CD14-positive monocyte (primary cell): ENCODE measurements around the gene PLK5. TPM values are rescaled to one million over a fixed set of nuclear protein-coding genes. Genes with fewer than 3 reads are reported as not detected.

Experiments used
- DNase-seq, 3 donors: peaks; one replicate each; pipeline ENCODE4 v3.0.0-alpha.2; 2011 to 2022
- H2AFZ ChIP-seq: 2 replicates; pipeline ENCODE4 v1.6.0; 2012; ENCODE audit warnings: mild to moderate bottlenecking, low read depth, low read length, inconsistent platforms; ENCODE audit not compliant: insufficient read depth, poor library complexity, severe bottlenecking
- H3K27ac ChIP-seq, 2 donors: 1 replicate in 1 of 2; 2 replicates in 1 of 2; pipeline ENCODE4 v1.5.1; 2012 to 2013; ENCODE audit warnings: low read length in 2 of 2, control low read depth in 1 of 2, inconsistent platforms in 1 of 2, low read depth in 1 of 2, mild to moderate bottlenecking in 1 of 2
- H3K27me3 ChIP-seq, 2 donors: one replicate each; pipeline versions ENCODE4 v1.6.0 to v1.6.1; 2011 to 2013; ENCODE audit warnings: low read length in 2 of 2; ENCODE audit not compliant: control insufficient read depth in 2 of 2, insufficient read depth in 2 of 2
- H3K36me3 ChIP-seq, 2 donors: replicated peaks in 1 of 2; 1 replicate in 1 of 2; 2 replicates in 1 of 2; pipeline versions ENCODE4 v1.5.1 to v1.6.1; 2012 to 2013; ENCODE audit warnings: low read length in 2 of 2, control low read depth in 1 of 2, inconsistent platforms in 1 of 2, mild to moderate bottlenecking in 1 of 2; ENCODE audit not compliant: insufficient read depth in 2 of 2, control insufficient read depth in 1 of 2
- H3K4me1 ChIP-seq, 2 donors: 1 replicate in 1 of 2; 2 replicates in 1 of 2; pipeline versions ENCODE4 v1.5.1 to v1.6.1; 2012 to 2013; ENCODE audit warnings: low read length in 2 of 2, control low read depth in 1 of 2, inconsistent platforms in 1 of 2, mild to moderate bottlenecking in 1 of 2, moderate library complexity in 1 of 2; ENCODE audit not compliant: insufficient read depth in 2 of 2, control insufficient read depth in 1 of 2
- H3K4me2 ChIP-seq: replicated peaks from 2 replicates; pipeline ENCODE3; 2012; ENCODE audit warnings: low read length, moderate library complexity, mild to moderate bottlenecking; ENCODE audit not compliant: poor library complexity, severe bottlenecking; ENCODE audit errors: extremely low read depth
- H3K4me3 ChIP-seq, 3 experiments: fragments of 200-600 bp in 1 of 3; sonication (generic) in 1 of 3; replicated peaks in 1 of 3; 1 replicate in 2 of 3; 2 replicates in 1 of 3; pipeline ENCODE4 v1.5.1; 2011 to 2013; ENCODE audit warnings: low read length in 3 of 3, mild to moderate bottlenecking in 3 of 3, control low read depth in 2 of 3, low read depth in 2 of 3, inconsistent platforms in 1 of 3, moderate library complexity in 1 of 3
- H3K79me2 ChIP-seq: 2 replicates; pipeline ENCODE4 v1.6.0; 2012; ENCODE audit warnings: mild to moderate bottlenecking, control low read depth, inconsistent platforms, low read length, moderate library complexity; ENCODE audit not compliant: insufficient read depth
- H3K9ac ChIP-seq: 2 replicates; pipeline ENCODE4 v1.6.0; 2017; ENCODE audit warnings: low read length, mild to moderate bottlenecking; ENCODE audit not compliant: insufficient read depth, poor library complexity, severe bottlenecking
- H3K9me3 ChIP-seq, 2 donors: replicated peaks in 1 of 2; 1 replicate in 1 of 2; 2 replicates in 1 of 2; pipeline versions ENCODE4 v1.5.1 to v1.6.1; 2012 to 2013; ENCODE audit warnings: low read length in 2 of 2, control low read depth in 1 of 2; ENCODE audit not compliant: control insufficient read depth in 1 of 2, insufficient read depth in 1 of 2
- H4K20me1 ChIP-seq: 2 replicates; pipeline ENCODE4 v1.6.0; 2012; ENCODE audit warnings: mild to moderate bottlenecking, low read length, control low read depth, moderate library complexity; ENCODE audit not compliant: insufficient read depth
- H3K27ac Mint-ChIP-seq, 7 donors: one replicate each; pipeline ENCODE4 v1.8.0; 2020; ENCODE audit warnings: mild to moderate bottlenecking in 7 of 7, mixed read lengths in 7 of 7, moderate library complexity in 6 of 7, inconsistent platforms in 2 of 7
- H3K27me3 Mint-ChIP-seq, 3 donors: one replicate each; pipeline ENCODE4 v1.8.0; 2021 to 2022; ENCODE audit warnings: low read depth in 3 of 3, mild to moderate bottlenecking in 3 of 3, mixed read lengths in 3 of 3, moderate library complexity in 3 of 3, inconsistent platforms in 1 of 3
- H3K36me3 Mint-ChIP-seq, 2 donors: one replicate each; pipeline ENCODE4 v1.8.0; 2020; ENCODE audit warnings: mixed read lengths in 2 of 2, inconsistent platforms in 1 of 2, mild to moderate bottlenecking in 1 of 2
- H3K4me1 Mint-ChIP-seq: one replicate; pipeline ENCODE4 v1.8.0; 2020; ENCODE audit warnings: mild to moderate bottlenecking, mixed read lengths
- H3K4me3 Mint-ChIP-seq, 2 donors: one replicate each; pipeline ENCODE4 v1.8.0; 2020; ENCODE audit warnings: mild to moderate bottlenecking in 2 of 2, mixed read lengths in 2 of 2, moderate library complexity in 1 of 2
- H3K9me3 Mint-ChIP-seq, 7 donors: one replicate each; pipeline ENCODE4 v1.8.0; 2020 to 2022; ENCODE audit warnings: mixed read lengths in 7 of 7, mild to moderate bottlenecking in 6 of 7, moderate library complexity in 6 of 7, inconsistent platforms in 2 of 7
- WGBS: methylation state at CpG from one replicate; pipeline ENCODE4 v1.1.5; 2013; ENCODE audit warnings: missing lambda C conversion rate; ENCODE audit not compliant: insufficient coverage; 5-methylcytosine and 5-hydroxymethylcytosine counted together
- intact Hi-C, 2 donors: fragments of 100-400 bp; cut with micrococcal nuclease; formaldehyde crosslinking; loops; one replicate each; pipeline versions ENCODE4 v1.15.0 to v1.15.1; 2023
- polyA plus RNA-seq, 3 donors: library from polyadenylated mRNA; depleted of rRNA in 1 of 3; unstranded in 2 of 3; stranded (reverse) in 1 of 3; fragments of 300-500 nt in 2 of 3; fragments of >200 nt in 1 of 3; fragmentation: Illumina TruSeq in 2 of 3; gene quantifications; 1 replicate in 2 of 3; 2 replicates in 1 of 3; pipeline ENCODE4 v1.2.3, GENCODE V29; 2012 to 2021
- TF ChIP-seq, protein P1 (sequence below): fragments of 200-600 bp; IDR thresholded peaks from one replicate; pipeline ENCODE4 v1.8.0; 2022; ENCODE audit warnings: antibody characterized with exemption, mild to moderate bottlenecking

PLK5 gene
- polyA plus RNA-seq, 3 donors: not detected

DNA sequence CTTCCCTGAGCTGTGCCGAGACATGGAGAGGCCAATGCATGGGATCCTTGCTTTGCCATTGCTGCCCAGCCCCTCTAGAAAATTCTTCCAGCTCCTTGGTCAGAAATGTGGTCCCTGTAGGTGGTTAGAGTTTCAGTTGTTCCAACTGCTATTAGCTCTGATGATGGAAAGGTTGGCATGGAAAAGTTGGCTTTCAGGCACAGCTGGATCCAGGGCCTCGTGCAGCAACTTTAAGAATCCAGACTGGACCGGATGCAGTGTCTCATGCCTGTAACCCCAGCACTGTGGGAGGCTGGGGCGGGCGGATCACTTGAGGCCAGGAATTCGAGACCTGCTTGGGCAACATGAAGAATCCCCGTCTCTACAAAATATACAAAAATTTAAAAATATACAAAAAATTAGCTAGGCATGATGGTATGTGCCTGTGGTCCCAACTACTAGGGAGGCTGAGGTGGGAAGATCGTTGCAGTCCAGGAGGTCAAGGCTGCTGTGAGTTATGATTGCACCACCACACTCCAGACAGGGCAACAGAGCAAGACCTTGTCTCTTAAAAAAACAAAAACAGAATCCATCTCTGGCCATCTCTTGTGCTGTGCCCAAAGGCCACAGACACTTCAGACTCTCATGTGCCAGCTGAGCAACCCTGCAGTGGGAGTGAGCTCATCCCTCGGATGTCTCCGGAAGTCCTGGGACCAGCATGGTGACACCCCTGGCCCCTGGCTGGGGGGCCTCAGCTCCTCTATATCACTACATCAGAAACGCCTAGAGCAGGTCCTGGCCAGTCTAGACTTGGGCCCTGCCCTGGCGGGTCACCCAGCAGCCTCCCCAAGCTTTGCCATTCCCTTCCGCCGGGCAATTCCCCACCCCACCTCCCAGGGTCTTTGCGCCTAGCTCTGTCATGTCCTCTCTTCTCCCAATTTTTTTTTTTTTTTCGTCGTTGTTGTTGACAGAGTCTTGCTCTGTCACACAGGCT lies 27.5 kb downstream of the PLK5 start:
- WGBS: 95% methylated on average over 10 of the region's 17 CpGs

GRCh38 chr19:1553415-1553814 lies 29.5 kb downstream of the PLK5 start:
- Mint-ChIP-seq H3K36me3 (no peaks in the 10 kb centered on the region), H3K27me3 (peaks cover 2 to 9% (median 9%) of the 10 kb centered on the region in 3 donors), H3K9me3 (peaks cover 0 to 9% (median 2%) of the 10 kb centered on the region in 7 donors), H3K4me1 (no peaks in the 10 kb centered on the region), H3K4me3 (no peak overlapping the region), H3K27ac (no peak overlapping the region)
- Histone ChIP-seq H3K27me3 (no peaks in the 10 kb centered on the region), H4K20me1 (no peaks in the 10 kb centered on the region), H3K9me3 (no peaks in the 10 kb centered on the region), H3K4me3 (no peak overlapping the region), H3K36me3 (no peaks in the 10 kb centered on the region), H3K9ac (no peak overlapping the region), H3K27ac (no peak overlapping the region), H3K4me1 (no peaks in the 10 kb centered on the region), H3K4me2 (no peak overlapping the region), H3K79me2 (no peaks in the 10 kb centered on the region), H2AFZ (no peak overlapping the region)
- no peak for DNase-seq
- intact Hi-C loops: no loop called here
- WGBS: 100% methylated on average over 2 of the region's 10 CpGs
- TF ChIP-seq, protein P1, sequence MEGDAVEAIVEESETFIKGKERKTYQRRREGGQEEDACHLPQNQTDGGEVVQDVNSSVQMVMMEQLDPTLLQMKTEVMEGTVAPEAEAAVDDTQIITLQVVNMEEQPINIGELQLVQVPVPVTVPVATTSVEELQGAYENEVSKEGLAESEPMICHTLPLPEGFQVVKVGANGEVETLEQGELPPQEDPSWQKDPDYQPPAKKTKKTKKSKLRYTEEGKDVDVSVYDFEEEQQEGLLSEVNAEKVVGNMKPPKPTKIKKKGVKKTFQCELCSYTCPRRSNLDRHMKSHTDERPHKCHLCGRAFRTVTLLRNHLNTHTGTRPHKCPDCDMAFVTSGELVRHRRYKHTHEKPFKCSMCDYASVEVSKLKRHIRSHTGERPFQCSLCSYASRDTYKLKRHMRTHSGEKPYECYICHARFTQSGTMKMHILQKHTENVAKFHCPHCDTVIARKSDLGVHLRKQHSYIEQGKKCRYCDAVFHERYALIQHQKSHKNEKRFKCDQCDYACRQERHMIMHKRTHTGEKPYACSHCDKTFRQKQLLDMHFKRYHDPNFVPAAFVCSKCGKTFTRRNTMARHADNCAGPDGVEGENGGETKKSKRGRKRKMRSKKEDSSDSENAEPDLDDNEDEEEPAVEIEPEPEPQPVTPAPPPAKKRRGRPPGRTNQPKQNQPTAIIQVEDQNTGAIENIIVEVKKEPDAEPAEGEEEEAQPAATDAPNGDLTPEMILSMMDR: no peak

More for the DNA sequence above, 27.5 kb downstream of the PLK5 start:
- Mint-ChIP-seq H3K4me3 (no peak overlapping the region), H3K36me3 (no peaks in the 10 kb centered on the region), H3K27me3 (peaks cover 10 to 17% (median 14%) of the 10 kb centered on the region in 3 donors), H3K9me3 (peaks cover 0 to 2% (median 1%) of the 10 kb centered on the region in 7 donors), H3K27ac (no peak overlapping the region), H3K4me1 (peaks cover 1% of the 10 kb centered on the region)
- no peaks in the 10 kb centered on the region for H3K9me3 ChIP-seq
- no peak overlapping the region for H3K9ac ChIP-seq
- TF ChIP-seq, protein P1: no peak
- intact Hi-C loops: no loop called here
- H3K4me1 ChIP-seq: no peaks in the 10 kb centered on the region
- no peak overlapping the region for H2AFZ ChIP-seq
- H3K4me3 ChIP-seq: no peak overlapping the region
- no peak overlapping the region for H3K27ac ChIP-seq
- H3K79me2 ChIP-seq: no peaks in the 10 kb centered on the region
- H3K4me2 ChIP-seq: no peak overlapping the region
- H4K20me1 ChIP-seq: no peaks in the 10 kb centered on the region
- no peaks in the 10 kb centered on the region for H3K27me3 ChIP-seq
- no peak for DNase-seq
- H3K36me3 ChIP-seq: no peaks in the 10 kb centered on the region
